ENCODE data around the gene UNC13C. TPM values are rescaled to one million over a fixed set of nuclear protein-coding genes. Genes with fewer than 3 reads are reported as not detected.

UNC13C gene
- total and polyA plus RNA-seq, 2 experiments from 2014 or later, result 0.92 to 10.3 TPM

GRCh38 chr15:53980021-53980420, 1.8 kb downstream of the UNC13C start:
- Histone ChIP-seq H2AFZ (no peak overlapping the region), H4K20me1 (ENCODE audit: insufficient read depth, poor library complexity, severe bottlenecking) (no peaks in the 10 kb centered on the region), H3K79me2 (no peaks in the 10 kb centered on the region), H3K9me2 (replicated peaks; ENCODE audit: insufficient read depth) (no peaks in the 10 kb centered on the region), H3K4me1 (ENCODE audit: insufficient read depth) (no peaks in the 10 kb centered on the region), H3K9me3 (ENCODE audit: low read depth) (no peaks in the 10 kb centered on the region), H3K4me2 (peak overlapping the region; percentile 78), H3K27me3 (no peaks in the 10 kb centered on the region), H3K27ac (no peak overlapping the region), H3K4me3 (no peak overlapping the region), H3K36me3 (replicated peaks; ENCODE audit: insufficient read depth, low read depth) (no peaks in the 10 kb centered on the region)
- WGBS (ENCODE audit: low lambda C conversion rate, missing lambda C conversion rate), result 79% methylated on average over 2 of the region's 2 CpGs
- no peak for DNase-seq (ENCODE audit: low spot score)
- TF ChIP-seq EZH2phosphoT487 (IDR thresholded peaks at IDR 0.05; ENCODE audit: low read depth, severe bottlenecking, unreplicated experiment) (no peak), EZH2 (IDR thresholded peaks at IDR 0.05; ENCODE audit: borderline replicate concordance) (no peak), CTCF (IDR thresholded peaks at IDR 0.05; ENCODE audit: poor library complexity) (no peak)

DNA sequence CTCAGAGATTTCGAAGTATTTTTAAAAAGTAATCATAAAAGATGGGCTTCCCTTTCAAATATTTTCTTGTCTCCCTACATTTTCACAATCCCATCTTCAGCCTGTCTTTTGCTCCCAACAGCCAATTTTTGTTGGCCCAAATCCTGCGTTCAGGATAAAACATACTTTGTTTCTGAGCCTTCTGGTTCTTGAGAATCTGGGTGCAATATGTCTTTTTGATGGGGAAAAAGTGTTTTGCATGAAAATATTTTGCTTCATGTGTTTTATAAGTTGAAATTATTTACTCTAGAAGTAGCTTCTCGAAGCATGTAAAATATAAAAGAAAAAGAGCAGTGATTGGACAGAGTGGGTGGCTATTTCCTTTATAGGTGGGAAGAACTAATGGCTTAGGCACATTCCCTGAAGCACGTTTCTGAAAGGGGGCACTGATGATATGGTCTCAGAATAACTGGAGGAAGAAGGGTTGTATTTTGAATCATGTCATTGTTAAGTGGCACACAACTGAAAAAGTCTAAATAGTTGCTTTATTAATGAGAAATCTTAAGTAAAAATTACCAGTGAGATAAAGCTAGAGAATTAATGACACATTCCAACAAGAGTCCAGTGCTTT, 3.9 kb downstream of the UNC13C start:
- no peaks in the 10 kb centered on the region for H3K27me3 ChIP-seq
- no peaks in the 10 kb centered on the region for H3K9me3 ChIP-seq (ENCODE audit: low read depth)
- H3K79me2 ChIP-seq, result no peaks in the 10 kb centered on the region
- no peaks in the 10 kb centered on the region for H3K9me2 ChIP-seq (replicated peaks; ENCODE audit: insufficient read depth)
- H3K4me2 ChIP-seq, result no peak overlapping the region
- no peaks in the 10 kb centered on the region for H3K36me3 ChIP-seq (replicated peaks; ENCODE audit: insufficient read depth, low read depth)
- TF ChIP-seq EZH2phosphoT487 (IDR thresholded peaks at IDR 0.05; ENCODE audit: low read depth, severe bottlenecking, unreplicated experiment) (no peak), CTCF (IDR thresholded peaks at IDR 0.05; ENCODE audit: poor library complexity) (no peak), EZH2 (IDR thresholded peaks at IDR 0.05; ENCODE audit: borderline replicate concordance) (no peak)
- no peak overlapping the region for H2AFZ ChIP-seq
- WGBS (ENCODE audit: low lambda C conversion rate, missing lambda C conversion rate), result 58% methylated on average over 4 of the region's 4 CpGs
- no peaks in the 10 kb centered on the region for H3K4me1 ChIP-seq (ENCODE audit: insufficient read depth)
- H3K27ac ChIP-seq, result no peak overlapping the region
- no peak for DNase-seq (ENCODE audit: low spot score)
- H3K4me3 ChIP-seq, result no peak overlapping the region
- no peaks in the 10 kb centered on the region for H4K20me1 ChIP-seq (ENCODE audit: insufficient read depth, poor library complexity, severe bottlenecking)

DNA sequence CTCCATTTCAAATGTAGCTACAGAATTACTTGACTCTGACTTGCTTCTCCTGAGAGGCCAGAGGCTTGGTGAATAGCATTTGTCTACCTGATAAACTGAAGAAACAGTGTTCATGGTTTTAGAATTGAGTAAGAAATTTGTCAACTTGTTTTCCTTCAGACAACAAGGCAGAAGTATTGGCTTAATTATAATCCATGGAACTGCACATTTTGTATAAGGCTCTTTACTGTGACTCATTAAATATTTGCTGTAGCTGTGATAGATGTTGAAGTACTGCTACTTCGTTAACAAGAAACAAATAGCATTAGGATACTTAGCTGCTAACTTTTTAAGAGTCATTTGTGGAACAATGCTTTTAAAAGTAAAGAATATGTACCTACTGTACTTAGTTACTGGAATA, 4.6 kb downstream of the UNC13C start:
- H3K4me1 ChIP-seq (ENCODE audit: insufficient read depth), result no peaks in the 10 kb centered on the region
- TF ChIP-seq EZH2 (IDR thresholded peaks at IDR 0.05; ENCODE audit: borderline replicate concordance) (no peak), CTCF (IDR thresholded peaks at IDR 0.05; ENCODE audit: poor library complexity) (no peak), EZH2phosphoT487 (IDR thresholded peaks at IDR 0.05; ENCODE audit: low read depth, severe bottlenecking, unreplicated experiment) (no peak)
- no peaks in the 10 kb centered on the region for H3K9me2 ChIP-seq (replicated peaks; ENCODE audit: insufficient read depth)
- no peaks in the 10 kb centered on the region for H3K27me3 ChIP-seq
- no peak overlapping the region for H3K4me2 ChIP-seq
- H3K27ac ChIP-seq, result no peak overlapping the region
- 40% methylated on average over 1 of the region's 1 CpG for WGBS (ENCODE audit: low lambda C conversion rate, missing lambda C conversion rate)
- no peaks in the 10 kb centered on the region for H3K79me2 ChIP-seq
- no peak overlapping the region for H2AFZ ChIP-seq
- DNase-seq (ENCODE audit: low spot score), result no peak
- no peak overlapping the region for H3K4me3 ChIP-seq
- H3K9me3 ChIP-seq (ENCODE audit: low read depth), result no peaks in the 10 kb centered on the region
- H4K20me1 ChIP-seq (ENCODE audit: insufficient read depth, poor library complexity, severe bottlenecking), result no peaks in the 10 kb centered on the region
- H3K36me3 ChIP-seq (replicated peaks; ENCODE audit: insufficient read depth, low read depth), result no peaks in the 10 kb centered on the region
